HFF-Myc (cell line): ENCODE results near the gene ZNF652.
"Not testable (repeated sequence)": the region's sequence is repeated elsewhere in the genome, so short reads cannot be mapped to it uniquely, and the experiment has no call there.

Source experiments
- DNase-seq: peaks from one replicate; pipeline ENCODE4 v3.0.0-alpha.2; 2011; ENCODE audit warnings: low read depth; ENCODE audit errors: extremely low read depth
- H3K4me3 ChIP-seq: replicated peaks from 2 replicates; pipeline ENCODE4 v1.5.1; 2011; ENCODE audit warnings: low read depth, mild to moderate bottlenecking, control low read depth, low read length
- CTCF ChIP-seq: IDR thresholded peaks from 2 replicates; pipeline ENCODE4 v1.5.1; 2012; ENCODE audit warnings: mild to moderate bottlenecking, low read depth, low read length, control low read depth; ENCODE audit errors: missing control alignments

The ZNF652 gene

GRCh38 chr17:49290690-49291359 lies 71.2 kb downstream of the ZNF652 start:
- peak; percentile 61 for TF ChIP-seq CTCF
- DNase-seq, result peak; percentile 6
- H3K4me3 ChIP-seq, result no peak overlapping the region

GRCh38 chr17:49288388-49288787 lies 73.7 kb downstream of the ZNF652 start:
- no peak overlapping the region for H3K4me3 ChIP-seq
- no peak for DNase-seq
- TF ChIP-seq CTCF, result no peak

GRCh38 chr17:49287481-49287880 lies 74.6 kb downstream of the ZNF652 start:
- no peak for TF ChIP-seq CTCF
- H3K4me3 ChIP-seq, result no peak overlapping the region
- no peak for DNase-seq

GRCh38 chr17:49286261-49286973 lies 75.6 kb downstream of the ZNF652 start:
- not testable (repeated sequence) for H3K4me3 ChIP-seq, DNase-seq

GRCh38 chr17:49285716-49286115 lies 76.3 kb downstream of the ZNF652 start:
- no peak for DNase-seq
- TF ChIP-seq CTCF, result no peak
- H3K4me3 ChIP-seq, result no peak overlapping the region

- no peak for DNase-seq
- no peak for TF ChIP-seq CTCF
- H3K4me3 ChIP-seq, result no peak overlapping the region
Observed at GRCh38 chr17:49280918-49281317, 81.1 kb downstream of the ZNF652 start.

- H3K4me3 ChIP-seq, result no peak overlapping the region
- no peak for TF ChIP-seq CTCF
- no peak for DNase-seq
Observed at GRCh38 chr17:49280061-49280460, 82.0 kb downstream of the ZNF652 start.

GRCh38 chr17:49279263-49280015 lies 82.6 kb downstream of the ZNF652 start:
- H3K4me3 ChIP-seq, result not testable (repeated sequence)
- peak; percentile 14 for DNase-seq
